ENCODE measurements around the gene NCOA5. TPM values are rescaled to one million over a fixed set of nuclear protein-coding genes. Genes with fewer than 3 reads are reported as not detected.
A peak's percentile ranks its signal among the peaks of the same experiment; 100 is the strongest.

Gene NCOA5
- total and polyA plus RNA-seq, 10 of the 15 experiments (the other 5 are each of a cell fraction or from before 2014, with no cell fraction given) = 7.7 to 38.1 (median 30.1) TPM

GRCh38 chr20:46117704-46118467 is 28.1 kb upstream of the NCOA5 start, which contains the start of gene CD40:
CD40 (plus strand) TSS chr20:46118314; CDS start chr20:46118344, 30 bp downstream.
- no peaks in the 10 kb centered on the region for H3K9me3 ChIP-seq (replicated peaks; ENCODE audit: control insufficient read depth, insufficient read depth, low read length)
- H3K4me2 ChIP-seq (ENCODE audit: control insufficient read depth, insufficient read depth) = peak within 1 kb of the TSS; percentile 92
- H3K4me3 ChIP-seq = peak within 1 kb of the TSS; percentile 96
- H3K4me1 ChIP-seq (ENCODE audit: control insufficient read depth, insufficient read depth, low read length) = peaks cover 6% of the 10 kb centered on the region
- H3K27ac ChIP-seq (ENCODE audit: control insufficient read depth, insufficient read depth) = peak within 1 kb of the TSS; percentile 76
- ChIA-PET SMC1A (ENCODE audit: uncharacterized antibody, unreplicated experiment) (interaction anchor here (0.9 to 4.1 kb wide), 4 partner anchors 10 to 30 kb away, joined by 4 to 39 read pairs (median 20); no protein-coding TSS in a partner anchor), RAD21 (ENCODE audit: unreplicated experiment) (interaction anchor here (0.9 to 3.0 kb wide), 2 partner anchors 10 to 29 kb away, joined by 3 to 23 read pairs; no protein-coding TSS in a partner anchor), CTCF (interaction anchor here (1.1 to 4.1 kb wide), 8 partner anchors 9 to 289 kb away, joined by 3 to 63 read pairs (median 12); no protein-coding TSS in a partner anchor), POLR2A (interaction anchor here (1.0 to 2.6 kb wide), 5 partner anchors 8 to 30 kb away, joined by 3 to 13 read pairs (median 3); no protein-coding TSS in a partner anchor)
- DNase-seq (ENCODE audit: low read depth, low spot score) (peak; percentile 76), ATAC-seq (peak; percentile 90), FAIRE-seq (peak; percentile 75)
- peak within 1 kb of the TSS; percentile 61 for H2AFZ ChIP-seq (ENCODE audit: control insufficient read depth, low read depth, low read length)
- TSS peak; percentile 85 for BruUV-seq (replicated peaks)
- under 1% methylated on average over 39 of the region's 40 CpGs for WGBS (ENCODE audit: insufficient coverage, insufficient replicate concordance, low lambda C conversion rate, missing lambda C conversion rate)
- in situ Hi-C loops (cut with MboI) = loop anchor here (10.0 kb wide), 1 partner anchor 753 kb away; the partner anchor contains the start of gene SYS1
- peaks cover 12 to 16% of the 10 kb centered on the region in 2 experiments for H3K36me3 ChIP-seq (ENCODE audit: control insufficient read depth in 2 of 2, insufficient read depth in 2 of 2, low read length in 1 of 2)
- no peaks in the 10 kb centered on the region for H3K27me3 ChIP-seq (replicated peaks in 1 of 2; ENCODE audit: control insufficient read depth in 2 of 2, insufficient read depth in 2 of 2, low read length in 1 of 2)
- peaks cover 6% of the 10 kb centered on the region for H4K20me1 ChIP-seq (ENCODE audit: control insufficient read depth, insufficient read depth)
- peaks cover 50% of the 10 kb centered on the region for H3K79me2 ChIP-seq (ENCODE audit: control insufficient read depth, insufficient read depth, low read length)
- intact Hi-C loops (cut with micrococcal nuclease; ENCODE audit: unreplicated experiment) = no loop called here
- H3K9ac ChIP-seq (ENCODE audit: control insufficient read depth, insufficient read depth, low read length) = peak within 1 kb of the TSS; percentile 67
- TF ChIP-seq HCFC1 (IDR thresholded peaks at IDR 0.05; ENCODE audit: low read length) = no peak
- 0 out of 4 replicates have a peak, but pooled peaks of 1 of the 2 experiments have one; percentile 26 for TF ChIP-seq EP300 (IDR thresholded peaks at IDR 0.05; ENCODE audit: borderline replicate concordance in 1 of 2, control insufficient read depth in 1 of 2, low read depth in 2 of 2, low read length in 2 of 2)
- peak; percentile 97 for TF ChIP-seq POLR2A (IDR thresholded peaks at IDR 0.05; ENCODE audit: low read depth, low read length)
- no peak for TF ChIP-seq CEBPZ (IDR thresholded peaks at IDR 0.05; ENCODE audit: low read depth, low read length)
- no peak for TF ChIP-seq ATF2 (IDR thresholded peaks at IDR 0.05; ENCODE audit: low read length)
- peak; percentile 68 for TF ChIP-seq SMAD1 (IDR thresholded peaks at IDR 0.05; ENCODE audit: low read depth, partially characterized antibody)
- TF ChIP-seq CBFB (IDR thresholded peaks at IDR 0.05; ENCODE audit: low read depth) = peak; percentile 56; the same call in 1 of the 2 replicates
- peak; percentile 79; the same call in 1 of the 2 replicates for TF ChIP-seq PML (IDR thresholded peaks at IDR 0.05; ENCODE audit: low read length)
- peak; percentile 76 for TF ChIP-seq SP1 (IDR thresholded peaks at IDR 0.05; ENCODE audit: low read depth, low read length)
- TF ChIP-seq POLR2AphosphoS2 (IDR thresholded peaks at IDR 0.05; ENCODE audit: low read depth, low read length) = 0 out of 2 replicates have a peak, but pooled peaks have one; percentile 71
- TF ChIP-seq TCF12 (IDR thresholded peaks at IDR 0.05; ENCODE audit: low read depth, low read length) = 0 out of 2 replicates have a peak, but pooled peaks have one; percentile 29
- TF ChIP-seq EED (IDR thresholded peaks at IDR 0.05; ENCODE audit: low read depth) = peak; percentile 94
- TF ChIP-seq EGR1 (IDR thresholded peaks at IDR 0.05; ENCODE audit: borderline replicate concordance in 1 of 2, low read depth in 2 of 2, low read length in 2 of 2) = no peak
- TF ChIP-seq SIN3A (IDR thresholded peaks at IDR 0.05; ENCODE audit: low read depth, low read length) = peak; percentile 58; the same call in 1 of the 2 replicates
- TF ChIP-seq TAF1 (IDR thresholded peaks at IDR 0.05; ENCODE audit: borderline replicate concordance, low read depth, low read length) = peak; percentile 95
- peak; percentile 38 for TF ChIP-seq RUNX3 (IDR thresholded peaks at IDR 0.05; ENCODE audit: low read length)
- peak; percentile 35; the same call in 1 of the 2 replicates for TF ChIP-seq YY1 (IDR thresholded peaks at IDR 0.05; ENCODE audit: low read depth, low read length)

Measured in GM12878 (cell line).